Endothelial cell of umbilical vein (primary cell): Measurements from ENCODE around the gene NPB. TPM values are rescaled to one million over a fixed set of nuclear protein-coding genes. Genes with fewer than 3 reads are reported as not detected.

ENCODE experiments used
- BruUV-seq: library from RNA; stranded (reverse); fragments of 400-500 nt; replicated peaks from 2 replicates; lab custom pipeline; 2021; lab: Mats Ljungman, UMichigan
- CTCF ChIA-PET: fragments of 300-600, 350-600 bp; sonication (Branson Sonifier 250); formaldehyde crosslinking; loops from one replicate; lab custom pipeline; 2021; ENCODE audit warnings: antibody characterized with exemption, inconsistent platforms; lab: Charles Lee
- POLR2A ChIA-PET: fragments of 300-600, 350-600 bp; sonication (Branson Sonifier 250); formaldehyde crosslinking; loops from one replicate; lab custom pipeline; 2021; ENCODE audit warnings: antibody characterized with exemption, inconsistent platforms; lab: Charles Lee
- DNase-seq: peaks from one replicate; pipeline ENCODE4 v3.0.0-alpha.2; 2011; ENCODE audit warnings: low read depth, low spot score
- FAIRE-seq: peaks from 2 replicates; lab custom pipeline; 2011; peaks lifted over from hg19 to GRCh38; lab: Jason Lieb, UNC
- H2AFZ ChIP-seq: 2 replicates; pipeline ENCODE4 v1.6.0; 2012; ENCODE audit warnings: low read depth, low read length, control low read depth, inconsistent platforms
- H3K27ac ChIP-seq: 2 replicates; pipeline ENCODE4 v1.5.1; 2011; ENCODE audit warnings: low read depth, mild to moderate bottlenecking, control low read depth, low read length, moderate library complexity; ENCODE audit not compliant: insufficient read depth
- H3K27me3 ChIP-seq, 2 experiments: 2 replicates each; pipeline versions ENCODE4 v1.6.0 to v1.6.1; 2011; ENCODE audit warnings: low read length in 2 of 2, mixed read lengths in 1 of 2; ENCODE audit not compliant: control insufficient read depth in 2 of 2, insufficient read depth in 2 of 2
- H3K36me3 ChIP-seq, 2 experiments: 2 replicates in 1 of 2; 3 replicates in 1 of 2; pipeline ENCODE4 v1.5.1; 2011; ENCODE audit warnings: low read length in 2 of 2, mild to moderate bottlenecking in 1 of 2, moderate library complexity in 1 of 2; ENCODE audit not compliant: control insufficient read depth in 2 of 2, insufficient read depth in 2 of 2; ENCODE audit errors: extremely low read depth in 1 of 2
- H3K4me1 ChIP-seq: 3 replicates; pipeline ENCODE4 v1.5.1; 2011; ENCODE audit warnings: mild to moderate bottlenecking, low read length; ENCODE audit not compliant: control insufficient read depth, insufficient read depth; ENCODE audit errors: extremely low read depth
- H3K4me2 ChIP-seq: 2 replicates; pipeline ENCODE4 v1.6.1; 2011; ENCODE audit warnings: low read length, control low read depth, mixed read lengths; ENCODE audit not compliant: insufficient read depth
- H3K4me3 ChIP-seq, 3 experiments: fragments of 200-600 bp in 1 of 3; sonication (generic), shearing (Covaris generic) in 1 of 3; replicated peaks in 1 of 3; 2 replicates each; pipeline ENCODE4 v1.5.1; 2011 to 2016; ENCODE audit warnings: control low read depth in 3 of 3, low read length in 3 of 3, mild to moderate bottlenecking in 2 of 3, inconsistent platforms in 1 of 3, low read depth in 1 of 3, moderate library complexity in 1 of 3; ENCODE audit not compliant: insufficient read depth in 1 of 3
- H3K79me2 ChIP-seq: 2 replicates; pipeline ENCODE4 v1.6.0; 2012; ENCODE audit warnings: low read length, inconsistent platforms; ENCODE audit not compliant: control insufficient read depth, insufficient read depth
- H3K9ac ChIP-seq: replicated peaks from 2 replicates; pipeline ENCODE3; 2011; ENCODE audit warnings: low read length, control low read depth; ENCODE audit not compliant: insufficient read depth; ENCODE audit errors: extremely low read depth
- H3K9me1 ChIP-seq: replicated peaks from 3 replicates; pipeline ENCODE4 v1.6.0; 2011; ENCODE audit warnings: mild to moderate bottlenecking, low read length; ENCODE audit not compliant: control insufficient read depth, insufficient read depth; ENCODE audit errors: extremely low read depth
- H3K9me3 ChIP-seq: replicated peaks from 2 replicates; pipeline ENCODE4 v1.5.1; 2012; ENCODE audit warnings: low read length, inconsistent platforms; ENCODE audit not compliant: control insufficient read depth, insufficient read depth
- H4K20me1 ChIP-seq: replicated peaks from 2 replicates; pipeline ENCODE3; 2011; ENCODE audit warnings: mild to moderate bottlenecking, low read length; ENCODE audit not compliant: control insufficient read depth, insufficient read depth; ENCODE audit errors: extremely low read depth
- CTCF ChIP-seq, 2 donors: IDR thresholded peaks; 1 replicate in 1 of 2; 2 replicates in 1 of 2; pipeline ENCODE4 v1.5.1; 2011; ENCODE audit warnings: low read length in 2 of 2, mild to moderate bottlenecking in 2 of 2, moderate library complexity in 2 of 2, control low read depth in 1 of 2, inconsistent platforms in 1 of 2, low read depth in 1 of 2; ENCODE audit not compliant: insufficient read depth in 1 of 2; ENCODE audit errors: extremely low read depth in 1 of 2
- EZH2 ChIP-seq: IDR thresholded peaks from 2 replicates; pipeline ENCODE4 v1.6.1; 2012; ENCODE audit warnings: borderline replicate concordance, low read depth, mild to moderate bottlenecking, moderate library complexity, low read length, inconsistent platforms; ENCODE audit not compliant: severe bottlenecking
- FOS ChIP-seq: IDR thresholded peaks from 2 replicates; pipeline ENCODE4 v1.6.1; 2011; ENCODE audit warnings: mild to moderate bottlenecking, low read length, moderate library complexity, borderline replicate concordance; ENCODE audit not compliant: insufficient read depth
- GATA2 ChIP-seq: IDR thresholded peaks from 2 replicates; pipeline ENCODE4 v1.7.0; 2011; ENCODE audit warnings: low read depth, mild to moderate bottlenecking, moderate library complexity, mixed read lengths, low read length; ENCODE audit not compliant: insufficient read length, insufficient read depth
- JUN ChIP-seq: IDR thresholded peaks from 2 replicates; pipeline ENCODE4 v1.6.1; 2011; ENCODE audit warnings: borderline replicate concordance, low read depth; ENCODE audit not compliant: insufficient read length, insufficient read depth
- MAX ChIP-seq: IDR thresholded peaks from 2 replicates; pipeline ENCODE4 v1.6.1; 2011; ENCODE audit not compliant: insufficient read depth, insufficient read length
- MYC ChIP-seq: IDR thresholded peaks from one replicate; pipeline ENCODE4 v1.6.1; 2011; ENCODE audit warnings: mild to moderate bottlenecking, low read depth, low read length
- POLR2A ChIP-seq: IDR thresholded peaks from 2 replicates; pipeline ENCODE4 v1.6.1; 2012; ENCODE audit warnings: low read depth, mild to moderate bottlenecking, control low read depth, low read length
- POLR2AphosphoS5 ChIP-seq: IDR thresholded peaks from 2 replicates; pipeline ENCODE4 v1.6.1; 2012; ENCODE audit warnings: low read depth, mild to moderate bottlenecking, control low read depth, low read length, moderate library complexity; ENCODE audit not compliant: insufficient read depth
- dilution Hi-C: fragments of 300-500 bp; cut with MboI; formaldehyde crosslinking; loops from one replicate; pipeline ENCODE4 v1.15.0; 2019; ENCODE audit warnings: low sequenced_read_pairs; ENCODE audit not compliant: extremely low pct_ligation_motif_present
- intact Hi-C: fragments of 100-400 bp; cut with micrococcal nuclease; formaldehyde crosslinking; loops from one replicate; pipeline ENCODE4 v1.10.0; 2022
- polyA plus RNA-seq, 4 experiments: library from polyadenylated mRNA; depleted of rRNA in 3 of 4; stranded (reverse) in 3 of 4; unstranded in 1 of 4; fragments of >200 nt; gene quantifications; 2 replicates each; pipeline versions ENCODE4 v1.2.1 to v1.2.3, GENCODE V29; 2011 to 2012; ENCODE audit warnings: missing spikeins in 1 of 4
- total RNA-seq: library from RNA; stranded (reverse); gene quantifications from 2 replicates; pipeline ENCODE4 v1.2.3, GENCODE V29; 2021

NPB gene
- total and polyA plus RNA-seq, 2 donors (not counting 3 experiments of a cell fraction or from before 2014, with no cell fraction given) = 0.33 to 0.42 TPM

- H3K9me3 ChIP-seq = no peaks in the 10 kb centered on the region
- TF ChIP-seq CTCF (IDR thresholded peaks at IDR 0.05; ENCODE audit: extremely low read depth in 1 of 2, insufficient read depth in 1 of 2, low read depth in 1 of 2, low read length in 2 of 2) = no peak
- no peak for TF ChIP-seq JUN
- TF ChIP-seq MYC = no peak
- no peak for TF ChIP-seq GATA2
- no peak for TF ChIP-seq FOS
- TF ChIP-seq EZH2 = no peak
- TF ChIP-seq POLR2A = no peak
- TF ChIP-seq POLR2AphosphoS5 = no peak
- TF ChIP-seq MAX = no peak
- no peak overlapping the region for H3K4me3 ChIP-seq
- peaks cover 32% of the 10 kb centered on the region for H3K79me2 ChIP-seq
- dilution Hi-C loops (no loop called here), intact Hi-C loops (no loop called here)
- no peaks in the 10 kb centered on the region for H3K9me1 ChIP-seq
- peaks cover 5% of the 10 kb centered on the region for H3K4me1 ChIP-seq
- no peak overlapping the region for H3K4me2 ChIP-seq
- ChIA-PET CTCF (no interaction called here), POLR2A (no interaction called here)
- BruUV-seq = no TSS peak
- H3K36me3 ChIP-seq = peaks cover 26 to 42% of the 10 kb centered on the region in 2 experiments
- H4K20me1 ChIP-seq = no peaks in the 10 kb centered on the region
- H3K27ac ChIP-seq = no peak overlapping the region
- FAIRE-seq (no peak), DNase-seq (no peak)
- H2AFZ ChIP-seq = no peak overlapping the region
- H3K9ac ChIP-seq = no peak overlapping the region
- no peaks in the 10 kb centered on the region for H3K27me3 ChIP-seq
These were observed 17.1 kb upstream of the NPB start for GRCh38 chr17:81884968-81885367.
